HepG2 (cell line): ENCODE data around the gene PPDPF. TPM values are rescaled to one million over a fixed set of nuclear protein-coding genes. Genes with fewer than 3 reads are reported as not detected.

Source experiments
- CBX2 ChIP-seq, 2 experiments: fragments of 200-600 bp in 1 of 2; sonication (generic); formaldehyde crosslinking in 1 of 2; IDR thresholded peaks; 2 replicates each; pipeline versions ENCODE4 v1.7.0 to v1.8.1; 2018 to 2022; ENCODE audit warnings: low read depth in 2 of 2, low read length in 1 of 2, mild to moderate bottlenecking in 1 of 2, missing genetic modification reagents in 1 of 2
- DMAP1 ChIP-seq: IDR thresholded peaks from 2 replicates; pipeline ENCODE4 v1.6.1; 2016
- FOXA3 ChIP-seq: IDR thresholded peaks from 2 replicates; pipeline ENCODE4 v1.6.1; 2016; ENCODE audit warnings: missing genetic modification reagents, missing compliant biosample characterization
- HMG20B ChIP-seq: conservative IDR thresholded peaks from 2 replicates; pipeline ENCODE4 v1.6.1; 2016; ENCODE audit warnings: missing genetic modification reagents, missing compliant biosample characterization
- HNRNPK ChIP-seq: fragments of 200-400 bp; formaldehyde crosslinking; IDR thresholded peaks from 2 replicates; pipeline ENCODE4 v1.6.1; 2018; ENCODE audit warnings: low read length, low read depth, moderate library complexity, mild to moderate bottlenecking; ENCODE audit not compliant: poor library complexity, severe bottlenecking
- KLF16 ChIP-seq, 2 experiments: sonication (generic) in 1 of 2; formaldehyde crosslinking in 1 of 2; IDR thresholded peaks; 2 replicates each; pipeline versions ENCODE4 v1.6.1 to v1.8.0; 2016 to 2023; ENCODE audit warnings: missing genetic modification reagents in 2 of 2, missing compliant biosample characterization in 1 of 2
- NONO ChIP-seq, 2 experiments: fragments of 450-650 bp in 1 of 2; sonication (generic) in 1 of 2; formaldehyde crosslinking in 1 of 2; IDR thresholded peaks in 1 of 2; conservative IDR thresholded peaks in 1 of 2; 2 replicates each; pipeline versions ENCODE4 v1.6.1 to v1.8.0; 2017 to 2022; ENCODE audit warnings: mild to moderate bottlenecking in 1 of 2, missing genetic modification reagents in 1 of 2, moderate library complexity in 1 of 2
- NR3C1 ChIP-seq: sonication (generic); formaldehyde crosslinking; IDR thresholded peaks from 2 replicates; pipeline ENCODE4 v1.4.0; 2020; ENCODE audit warnings: missing genetic modification reagents
- POGZ ChIP-seq: sonication (generic); formaldehyde crosslinking; IDR thresholded peaks from 2 replicates; pipeline ENCODE4 v1.4.0; 2020; ENCODE audit warnings: mild to moderate bottlenecking, missing genetic modification reagents
- TMF1 ChIP-seq: sonication (generic); formaldehyde crosslinking; IDR thresholded peaks from 2 replicates; pipeline ENCODE4 v1.8.1; 2022; ENCODE audit warnings: low read depth, missing genetic modification reagents
- U2AF1 ChIP-seq: fragments of 200-400 bp; formaldehyde crosslinking; optimal IDR thresholded peaks from 2 replicates; pipeline ENCODE3; 2017; ENCODE audit warnings: mild to moderate bottlenecking, low read depth, low read length
- ZNF451 ChIP-seq: sonication (generic); formaldehyde crosslinking; IDR thresholded peaks from 2 replicates; pipeline ENCODE4 v1.5.0; 2020; ENCODE audit warnings: mild to moderate bottlenecking, missing genetic modification reagents
- ZNF496 ChIP-seq: sonication (generic); formaldehyde crosslinking; IDR thresholded peaks from 2 replicates; pipeline ENCODE4 v1.8.1; 2023; ENCODE audit warnings: mild to moderate bottlenecking, moderate library complexity, missing genetic modification reagents; ENCODE audit not compliant: insufficient replicate concordance
- ZNF891 ChIP-seq: sonication (generic); formaldehyde crosslinking; IDR thresholded peaks from 2 replicates; pipeline ENCODE4 v1.5.0; 2020; ENCODE audit warnings: mild to moderate bottlenecking, missing genetic modification reagents
- ZZZ3 ChIP-seq: sonication (generic); formaldehyde crosslinking; IDR thresholded peaks from 2 replicates; pipeline ENCODE4 v1.4.0; 2020; ENCODE audit warnings: missing genetic modification reagents, mild to moderate bottlenecking, borderline replicate concordance
- polyA plus RNA-seq, 8 experiments: library from polyadenylated mRNA; depleted of rRNA in 3 of 8; stranded (reverse) in 7 of 8; unstranded in 1 of 8; fragments of >200 nt; fragmentation: Illumina TruSeq in 4 of 8; extraction: Trizol in 4 of 8; gene quantifications; 2 replicates each; pipeline versions ENCODE4 v1.2.1 to v1.2.3, GENCODE V29; 2011 to 2016; ENCODE audit warnings: low read depth in 4 of 8, missing spikeins in 1 of 8, mixed read lengths in 1 of 8; ENCODE audit not compliant: insufficient read depth in 1 of 8
- total RNA-seq, 5 experiments: library from RNA; depleted of rRNA; stranded (reverse); fragments of >200 nt; fragmentation: Illumina TruSeq; extraction: Trizol; gene quantifications; 2 replicates each; pipeline ENCODE4 v1.2.3, GENCODE V29; 2016; ENCODE audit warnings: low read depth in 1 of 5
- TF ChIP-seq, protein P1 (sequence below): sonication (generic); formaldehyde crosslinking; IDR thresholded peaks from 2 replicates; pipeline ENCODE4 v1.4.0; 2020; ENCODE audit warnings: missing genetic modification reagents
- TF ChIP-seq, protein P2 (sequence below): sonication (generic); formaldehyde crosslinking; IDR thresholded peaks from 2 replicates; pipeline ENCODE4 v1.8.0; 2022; ENCODE audit warnings: missing genetic modification reagents, low read depth, mild to moderate bottlenecking, borderline replicate concordance
- TF ChIP-seq, protein P3 (sequence below): sonication (generic); formaldehyde crosslinking; IDR thresholded peaks from 2 replicates; pipeline ENCODE4 v1.5.1; 2020; ENCODE audit warnings: mild to moderate bottlenecking, missing genetic modification reagents, moderate library complexity
- TF ChIP-seq, protein P4 (sequence below): sonication (generic); formaldehyde crosslinking; IDR thresholded peaks from 2 replicates; pipeline ENCODE4 v1.8.0; 2022; ENCODE audit warnings: mild to moderate bottlenecking, missing genetic modification reagents, borderline replicate concordance
- TF ChIP-seq, protein P5 (sequence below): sonication (generic); formaldehyde crosslinking; IDR thresholded peaks from 2 replicates; pipeline ENCODE4 v1.5.0; 2020; ENCODE audit warnings: missing genetic modification reagents

PPDPF gene
- total and polyA plus RNA-seq, 2 of the 13 experiments (the other 11 are each of a cell fraction or from before 2014, with no cell fraction given), result 1.8 to 7.0 TPM

DNA sequence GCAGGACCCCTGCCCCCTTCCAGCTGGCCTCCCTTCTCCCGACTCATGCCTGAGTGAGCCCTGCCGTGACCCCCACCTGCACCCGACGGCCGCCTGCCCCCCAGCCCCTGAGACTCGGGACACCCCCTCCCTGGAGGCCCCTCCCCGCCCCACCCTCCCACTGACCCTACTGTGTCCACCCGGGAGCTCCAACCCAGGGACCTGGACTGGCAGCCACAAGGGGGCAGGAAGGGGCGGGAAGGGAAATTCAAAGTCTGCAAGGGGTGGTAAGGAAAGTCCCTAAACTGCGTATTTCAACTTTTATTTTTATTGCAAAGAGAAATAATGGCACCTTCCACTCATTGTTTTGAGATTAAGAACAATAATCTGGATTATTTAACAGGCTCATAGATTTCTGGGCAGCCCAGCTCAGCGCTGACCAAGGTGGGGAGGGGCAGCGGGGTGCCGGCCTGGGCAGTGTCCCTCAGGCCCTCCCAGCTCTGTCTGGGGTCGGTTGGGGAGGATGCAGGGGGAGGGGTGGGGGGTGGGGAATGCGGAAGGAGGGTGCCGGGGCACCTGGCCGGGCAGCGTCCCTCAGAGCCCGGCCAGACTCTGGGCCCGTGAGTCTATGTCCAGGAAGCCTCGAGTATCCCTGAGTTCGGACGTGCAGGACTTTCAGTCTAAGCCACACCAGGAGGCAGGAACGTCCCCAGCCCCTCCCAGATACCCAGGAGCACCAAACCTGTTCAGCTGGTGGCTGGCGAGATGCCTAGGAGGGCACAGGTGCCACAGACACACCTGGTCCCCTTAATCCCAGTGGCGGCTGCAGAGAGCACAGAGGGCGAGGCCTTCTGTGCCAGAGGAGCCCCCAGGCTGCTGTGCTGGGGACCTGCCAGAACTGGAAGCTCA lies 17.9 kb downstream of the PPDPF start (continued):
- TF ChIP-seq, protein P1, sequence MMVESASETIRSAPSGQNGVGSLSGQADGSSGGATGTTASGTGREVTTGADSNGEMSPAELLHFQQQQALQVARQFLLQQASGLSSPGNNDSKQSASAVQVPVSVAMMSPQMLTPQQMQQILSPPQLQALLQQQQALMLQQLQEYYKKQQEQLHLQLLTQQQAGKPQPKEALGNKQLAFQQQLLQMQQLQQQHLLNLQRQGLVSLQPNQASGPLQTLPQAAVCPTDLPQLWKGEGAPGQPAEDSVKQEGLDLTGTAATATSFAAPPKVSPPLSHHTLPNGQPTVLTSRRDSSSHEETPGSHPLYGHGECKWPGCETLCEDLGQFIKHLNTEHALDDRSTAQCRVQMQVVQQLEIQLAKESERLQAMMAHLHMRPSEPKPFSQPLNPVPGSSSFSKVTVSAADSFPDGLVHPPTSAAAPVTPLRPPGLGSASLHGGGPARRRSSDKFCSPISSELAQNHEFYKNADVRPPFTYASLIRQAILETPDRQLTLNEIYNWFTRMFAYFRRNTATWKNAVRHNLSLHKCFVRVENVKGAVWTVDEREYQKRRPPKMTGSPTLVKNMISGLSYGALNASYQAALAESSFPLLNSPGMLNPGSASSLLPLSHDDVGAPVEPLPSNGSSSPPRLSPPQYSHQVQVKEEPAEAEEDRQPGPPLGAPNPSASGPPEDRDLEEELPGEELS (CRISPR knock-in tag), result 0 out of 2 replicates have a peak, but pooled peaks have one; percentile 6
- TF ChIP-seq NONO (IDR thresholded peaks at IDR 0.05) (no peak), NONO (CRISPR knock-in tag; conservative IDR thresholded peaks at IDR 0.05) (no peak), NR3C1 (CRISPR knock-in tag) (no peak), U2AF1 (no peak), POGZ (CRISPR knock-in tag) (no peak), ZNF891 (CRISPR knock-in tag) (no peak), CBX2 (IDR thresholded peaks at IDR 0.05; ENCODE audit: low read depth, low read length) (no peak), CBX2 (CRISPR knock-in tag; IDR thresholded peaks at IDR 0.05; ENCODE audit: low read depth) (no peak), ZNF496 (CRISPR knock-in tag) (no peak), HNRNPK (peak; percentile 12), ZZZ3 (CRISPR knock-in tag) (no peak; the same call in 1 of the 2 replicates), TMF1 (no peak), FOXA3 (no peak), HMG20B (CRISPR knock-in tag) (no peak), ZNF451 (CRISPR knock-in tag) (0 out of 2 replicates have a peak, but pooled peaks have one; percentile 8), DMAP1 (CRISPR knock-in tag) (no peak), KLF16 (CRISPR knock-in tag; IDR thresholded peaks at IDR 0.05) (no peak)
- TF ChIP-seq, protein P2, sequence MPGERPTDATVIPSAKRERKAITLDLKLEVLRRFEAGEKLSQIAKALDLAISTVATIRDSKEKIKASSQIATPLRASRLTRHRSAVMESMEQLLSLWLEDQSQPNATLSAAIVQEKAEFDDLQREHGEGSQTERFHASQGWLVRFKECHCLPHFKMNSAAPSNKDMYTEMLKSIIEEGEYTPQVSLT, result no peak
- TF ChIP-seq, protein P3, sequence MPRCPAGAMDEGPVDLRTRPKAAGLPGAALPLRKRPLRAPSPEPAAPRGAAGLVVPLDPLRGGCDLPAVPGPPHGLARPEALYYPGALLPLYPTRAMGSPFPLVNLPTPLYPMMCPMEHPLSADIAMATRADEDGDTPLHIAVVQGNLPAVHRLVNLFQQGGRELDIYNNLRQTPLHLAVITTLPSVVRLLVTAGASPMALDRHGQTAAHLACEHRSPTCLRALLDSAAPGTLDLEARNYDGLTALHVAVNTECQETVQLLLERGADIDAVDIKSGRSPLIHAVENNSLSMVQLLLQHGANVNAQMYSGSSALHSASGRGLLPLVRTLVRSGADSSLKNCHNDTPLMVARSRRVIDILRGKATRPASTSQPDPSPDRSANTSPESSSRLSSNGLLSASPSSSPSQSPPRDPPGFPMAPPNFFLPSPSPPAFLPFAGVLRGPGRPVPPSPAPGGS, result no peak
- TF ChIP-seq, protein P4, sequence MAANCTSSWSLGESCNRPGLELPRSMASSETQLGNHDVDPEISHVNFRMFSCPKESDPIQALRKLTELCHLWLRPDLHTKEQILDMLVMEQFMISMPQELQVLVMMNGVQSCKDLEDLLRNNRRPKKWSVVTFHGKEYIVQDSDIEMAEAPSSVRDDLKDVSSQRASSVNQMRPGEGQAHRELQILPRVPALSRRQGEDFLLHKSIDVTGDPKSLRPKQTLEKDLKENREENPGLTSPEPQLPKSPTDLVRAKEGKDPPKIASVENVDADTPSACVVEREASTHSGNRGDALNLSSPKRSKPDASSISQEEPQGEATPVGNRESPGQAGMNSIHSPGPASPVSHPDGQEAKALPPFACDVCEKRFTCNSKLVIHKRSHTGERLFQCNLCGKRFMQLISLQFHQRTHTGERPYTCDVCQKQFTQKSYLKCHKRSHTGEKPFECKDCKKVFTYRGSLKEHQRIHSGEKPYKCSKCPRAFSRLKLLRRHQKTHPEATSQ, result no peak
- TF ChIP-seq, protein P5, sequence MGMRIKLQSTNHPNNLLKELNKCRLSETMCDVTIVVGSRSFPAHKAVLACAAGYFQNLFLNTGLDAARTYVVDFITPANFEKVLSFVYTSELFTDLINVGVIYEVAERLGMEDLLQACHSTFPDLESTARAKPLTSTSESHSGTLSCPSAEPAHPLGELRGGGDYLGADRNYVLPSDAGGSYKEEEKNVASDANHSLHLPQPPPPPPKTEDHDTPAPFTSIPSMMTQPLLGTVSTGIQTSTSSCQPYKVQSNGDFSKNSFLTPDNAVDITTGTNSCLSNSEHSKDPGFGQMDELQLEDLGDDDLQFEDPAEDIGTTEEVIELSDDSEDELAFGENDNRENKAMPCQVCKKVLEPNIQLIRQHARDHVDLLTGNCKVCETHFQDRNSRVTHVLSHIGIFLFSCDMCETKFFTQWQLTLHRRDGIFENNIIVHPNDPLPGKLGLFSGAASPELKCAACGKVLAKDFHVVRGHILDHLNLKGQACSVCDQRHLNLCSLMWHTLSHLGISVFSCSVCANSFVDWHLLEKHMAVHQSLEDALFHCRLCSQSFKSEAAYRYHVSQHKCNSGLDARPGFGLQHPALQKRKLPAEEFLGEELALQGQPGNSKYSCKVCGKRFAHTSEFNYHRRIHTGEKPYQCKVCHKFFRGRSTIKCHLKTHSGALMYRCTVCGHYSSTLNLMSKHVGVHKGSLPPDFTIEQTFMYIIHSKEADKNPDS, result no peak
